ENCODE results near the gene PHF19. TPM values are rescaled to one million over a fixed set of nuclear protein-coding genes. Genes with fewer than 3 reads are reported as not detected.

Gene PHF19
- total and polyA plus RNA-seq, 2 of the 8 experiments (the other 6 are each of a cell fraction or from before 2014, with no cell fraction given), result 28.2 to 31.8 TPM

GRCh38 chr9:120888626-120889025 lies 11.6 kb upstream of the PHF19 start:
- Histone ChIP-seq H3K18ac (ENCODE audit: extremely low read depth, low read length) (no peak overlapping the region), H4K5ac (ENCODE audit: insufficient read length, low read depth, low read length) (no peak overlapping the region), H3K9ac (replicated peaks in 1 of 4; ENCODE audit: extremely low read depth in 1 of 4, low read depth in 3 of 4, low read length in 3 of 4) (no peak overlapping the region), H3K23me2 (ENCODE audit: low read depth, low read length) (no peaks in the 10 kb centered on the region; the same call in 1 of the 2 replicates), H4K8ac (ENCODE audit: extremely low read depth, insufficient read depth, low read length) (no peak overlapping the region), H2BK15ac (ENCODE audit: low read length) (no peak overlapping the region), H4K20me1 (replicated peaks in 1 of 2; ENCODE audit: control insufficient read depth in 1 of 2, insufficient read depth in 2 of 2, low read length in 2 of 2) (no peaks in the 10 kb centered on the region), H2AK5ac (ENCODE audit: low read depth, low read length) (no peak overlapping the region), H2BK5ac (ENCODE audit: low read depth, low read length) (no peak overlapping the region), H3K36me3 (ENCODE audit: control insufficient read depth in 2 of 4, insufficient read depth in 4 of 4, low read length in 3 of 4) (no peaks in the 10 kb centered on the region), H3K9me3 (ENCODE audit: insufficient read depth in 2 of 2, low read depth in 1 of 2, low read length in 1 of 2) (no peaks in the 10 kb centered on the region), H3K56ac (replicated peaks; ENCODE audit: insufficient read length, low read depth, low read length) (no peak overlapping the region), H3K27me3 (replicated peaks in 1 of 4; ENCODE audit: control insufficient read depth in 3 of 4, extremely low read depth in 1 of 4, insufficient read depth in 3 of 4, low read length in 3 of 4) (peaks cover 0 to 5% (median 2%) of the 10 kb centered on the region in 4 experiments; a peak in 3 of 7 replicates), H4K91ac (replicated peaks; ENCODE audit: insufficient read length, low read length) (no peak overlapping the region), H3K79me1 (ENCODE audit: low read depth, low read length) (no peaks in the 10 kb centered on the region), H3K4ac (replicated peaks; ENCODE audit: insufficient read length, low read depth, low read length) (no peak overlapping the region), H3K14ac (ENCODE audit: insufficient read length) (no peak overlapping the region), H2BK12ac (ENCODE audit: low read depth, low read length) (no peak overlapping the region), H3K4me1 (replicated peaks in 1 of 4; ENCODE audit: control insufficient read depth in 3 of 4, insufficient read depth in 4 of 4, low read length in 3 of 4) (peaks cover 0 to 6% (median 4%) of the 10 kb centered on the region in 4 experiments; a peak in 6 of 7 replicates), H2BK20ac (ENCODE audit: low read length) (no peak overlapping the region), H3K23ac (ENCODE audit: insufficient read length) (no peak overlapping the region), H3K27ac (ENCODE audit: low read depth, low read length) (no peak overlapping the region), H2AFZ (ENCODE audit: low read length) (no peak overlapping the region), H3K4me3 (ENCODE audit: extremely low read depth in 1 of 4, insufficient read depth in 2 of 4, low read depth in 3 of 4, low read length in 4 of 4) (no peak overlapping the region), H2BK120ac (replicated peaks; ENCODE audit: low read depth, low read length) (no peak overlapping the region), H3K4me2 (ENCODE audit: insufficient read depth in 1 of 2, low read depth in 2 of 2, low read length in 2 of 2) (no peak overlapping the region), H3K79me2 (ENCODE audit: control insufficient read depth in 1 of 2, insufficient read depth in 2 of 2, low read length in 2 of 2) (no peaks in the 10 kb centered on the region)
- ChIA-PET CTCF (ENCODE audit: partially characterized antibody) (interaction anchor here (0.5 to 1.7 kb wide), 6 partner anchors 15 to 132 kb away, joined by 3 to 6 read pairs (median 3); no protein-coding TSS in a partner anchor), POLR2A (ENCODE audit: partially characterized antibody) (no interaction called here)
- no peak for DNase-seq (ENCODE audit: low read depth in 1 of 2, low spot score in 2 of 2)
- FAIRE-seq, result no peak
- TF ChIP-seq NANOG (IDR thresholded peaks at IDR 0.05; ENCODE audit: insufficient read depth, low read depth, low read length, poor library complexity, severe bottlenecking), result no peak
- TF ChIP-seq BACH1 (IDR thresholded peaks at IDR 0.05; ENCODE audit: low read length), result no peak
- no peak for TF ChIP-seq HDAC6 (IDR thresholded peaks at IDR 0.05; ENCODE audit: low read depth, low read length)
- no peak for TF ChIP-seq SAP30 (IDR thresholded peaks at IDR 0.05; ENCODE audit: insufficient read depth, insufficient replicate concordance, low read length)
- no peak for TF ChIP-seq CREB1 (IDR thresholded peaks at IDR 0.05)
- TF ChIP-seq SRF (IDR thresholded peaks at IDR 0.05; ENCODE audit: low read depth, low read length), result no peak
- no peak for TF ChIP-seq RNF2 (IDR thresholded peaks at IDR 0.05; ENCODE audit: borderline replicate concordance, low read depth, low read length, missing control alignments, poor library complexity, severe bottlenecking)
- no peak for TF ChIP-seq ATF2 (IDR thresholded peaks at IDR 0.05; ENCODE audit: low read length)
- TF ChIP-seq CEBPB (IDR thresholded peaks at IDR 0.05; ENCODE audit: low read depth, low read length), result no peak
- TF ChIP-seq POU5F1 (IDR thresholded peaks at IDR 0.05; ENCODE audit: low read depth, low read length), result no peak
- TF ChIP-seq MAX (IDR thresholded peaks at IDR 0.05), result no peak
- no peak for TF ChIP-seq KDM5A (IDR thresholded peaks at IDR 0.05; ENCODE audit: low read length)
- TF ChIP-seq SUZ12 (IDR thresholded peaks at IDR 0.05; ENCODE audit: low read length), result no peak
